Amniotic stem cell (primary cell): ENCODE measurements around the gene HLA-DOB.

Source experiments
- DNase-seq: peaks from one replicate; lab custom pipeline; 2025; lab: John Stamatoyannopoulos, UW

Gene HLA-DOB

GRCh38 chr6:32843331-32843978, 26.7 kb upstream of the HLA-DOB start:
- no peak for DNase-seq

DNA sequence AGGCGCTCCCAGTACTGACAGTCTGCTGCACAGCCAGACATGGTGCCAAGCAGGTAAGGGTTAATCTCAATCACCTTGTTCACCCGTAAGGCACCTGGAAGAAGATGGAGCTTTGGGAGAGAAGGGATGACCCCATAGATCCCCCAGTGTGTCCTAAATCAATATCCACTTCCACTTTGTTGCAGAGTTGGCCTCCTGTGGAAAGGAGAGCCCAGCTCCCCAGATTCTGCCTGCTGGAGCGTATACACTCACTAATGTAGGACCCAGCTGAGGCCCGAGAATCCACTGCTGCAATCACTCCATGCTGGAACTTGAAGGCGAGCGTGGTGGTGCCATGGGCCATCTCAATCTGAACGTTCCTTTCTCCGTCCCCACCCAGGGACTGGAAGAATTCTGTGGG, 25.9 kb upstream of the HLA-DOB start:
- no peak for DNase-seq

GRCh38 chr6:32842021-32842650, 25.3 kb upstream of the HLA-DOB start:
- no peak for DNase-seq

DNA sequence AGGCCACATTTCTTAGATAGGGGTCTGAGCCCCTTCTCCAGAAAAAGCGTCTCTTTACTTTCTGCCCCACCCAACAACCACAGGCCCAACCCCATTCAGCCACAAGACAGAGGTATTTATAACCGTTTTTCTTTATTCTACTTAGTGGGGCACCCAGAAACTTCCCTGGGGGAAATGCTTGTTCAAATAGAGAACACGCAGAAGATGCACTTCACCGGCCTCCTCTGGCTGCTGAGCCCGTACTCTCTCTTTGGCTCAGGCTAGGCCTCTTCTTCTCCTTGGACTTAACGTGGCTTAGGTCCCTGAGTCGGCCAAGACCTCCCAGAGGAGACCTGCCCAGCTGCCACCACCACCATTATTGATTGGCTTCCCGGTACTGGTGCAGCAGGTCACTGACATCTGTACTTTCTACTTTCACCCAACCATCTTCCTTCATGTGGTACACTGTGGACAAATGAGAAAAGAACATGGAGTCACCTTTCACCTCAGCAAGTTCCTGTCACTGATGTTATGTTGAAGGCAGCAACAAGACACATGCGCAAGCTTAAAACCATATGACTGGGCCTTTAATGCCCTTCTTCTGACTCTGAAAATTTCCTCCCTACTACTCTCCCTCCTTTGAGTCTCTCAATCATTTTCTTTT, 23.9 kb upstream of the HLA-DOB start:
- no peak for DNase-seq

- no peak for DNase-seq
Measured at GRCh38 chr6:32839356-32839755, 22.6 kb upstream of the HLA-DOB start.

DNA sequence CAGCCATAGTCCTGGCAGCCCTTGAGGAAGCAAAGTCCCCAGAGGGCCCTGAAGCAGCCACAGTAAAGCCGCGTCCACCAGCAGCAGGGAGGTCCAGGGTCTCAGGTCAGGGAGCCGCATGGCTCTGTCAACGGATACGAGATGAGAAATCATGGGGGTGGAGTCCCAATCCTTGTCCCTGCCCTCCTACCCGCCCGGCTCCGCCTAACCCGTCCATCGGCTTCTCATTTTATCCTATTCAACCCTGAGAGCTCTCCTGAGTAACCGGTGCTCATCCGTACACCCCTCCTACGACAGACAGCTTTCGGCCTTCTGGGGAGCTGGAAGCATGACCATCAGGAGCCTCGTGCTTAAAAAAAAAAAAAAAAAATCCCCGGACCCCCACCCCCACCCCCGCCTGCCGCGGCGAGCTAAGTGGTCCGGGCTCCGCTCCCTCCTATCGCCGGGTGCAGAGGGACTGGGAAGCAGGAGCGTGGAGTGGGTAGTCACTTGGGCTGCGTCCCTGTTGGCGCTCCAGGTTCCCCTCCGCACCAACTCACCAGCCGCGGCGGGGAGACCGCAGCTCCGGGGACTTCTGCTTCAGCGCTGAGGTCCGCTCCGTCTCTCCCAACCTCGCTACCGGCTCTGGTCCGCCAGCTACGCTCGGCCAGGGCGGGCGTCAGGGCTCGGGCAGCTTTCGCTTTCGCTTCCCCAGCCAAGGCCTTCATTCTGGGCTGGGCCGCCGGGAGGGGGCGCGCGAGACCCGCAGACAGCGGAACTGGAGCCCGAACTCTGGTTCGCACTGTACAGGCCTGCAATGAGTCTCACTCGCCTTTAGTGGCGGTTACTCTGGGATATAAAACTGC, 21.5 kb upstream of the HLA-DOB start, which contains the start of gene TAP2:
TSS of gene TAP2 (minus strand) at position 626 of the 845 bp plus-strand sequence. CDS start at position 120, 506 bp downstream.
- DNase-seq = peak; percentile 86

DNA sequence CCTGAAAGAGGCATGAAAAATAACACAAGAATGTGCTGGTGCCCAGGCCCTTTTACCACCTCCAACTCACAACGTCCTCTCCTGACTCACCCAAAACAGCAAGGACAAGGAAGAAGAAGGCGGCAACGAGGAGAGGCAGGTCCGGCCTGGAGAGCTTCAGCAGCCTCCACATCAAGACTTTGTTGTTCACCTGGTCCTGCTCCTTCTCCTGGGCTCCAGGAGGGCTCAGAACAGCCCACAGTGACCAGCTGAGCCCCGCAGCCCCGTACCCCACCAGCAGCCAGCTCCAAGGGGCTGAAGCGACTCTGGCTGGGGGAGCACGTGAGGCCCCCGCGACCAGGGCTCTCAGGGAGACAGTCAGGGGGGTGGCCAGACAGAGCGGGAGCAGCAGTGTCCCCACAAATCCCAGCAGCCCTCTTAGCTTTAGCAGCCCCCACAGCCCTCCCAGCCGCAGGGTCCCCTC, 20.9 kb upstream of the HLA-DOB start:
- DNase-seq = no peak

GRCh38 chr6:32836873-32837272, 20.1 kb upstream of the HLA-DOB start:
- no peak for DNase-seq

GRCh38 chr6:32835167-32835893, 18.5 kb upstream of the HLA-DOB start:
- no peak for DNase-seq

DNA sequence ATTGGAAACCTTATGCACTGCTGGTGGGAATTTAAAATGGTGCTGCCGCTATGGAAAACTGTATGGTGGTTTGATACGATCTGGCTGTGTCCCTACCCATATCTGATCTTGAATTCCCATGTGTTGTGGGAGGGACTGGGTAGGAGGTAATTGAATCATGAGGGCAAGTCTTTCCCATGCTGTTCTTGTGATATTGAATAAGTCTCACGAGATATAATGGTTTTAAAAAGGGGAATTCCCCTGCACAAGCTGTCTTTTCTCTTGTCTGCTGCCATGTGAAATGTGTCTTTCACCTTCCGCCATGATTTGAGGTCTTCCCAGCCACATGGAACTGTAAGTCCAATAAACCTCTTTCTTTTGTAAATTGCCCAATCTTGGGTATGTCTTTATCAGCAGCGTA, 16.9 kb upstream of the HLA-DOB start:
- DNase-seq = no peak

DNA sequence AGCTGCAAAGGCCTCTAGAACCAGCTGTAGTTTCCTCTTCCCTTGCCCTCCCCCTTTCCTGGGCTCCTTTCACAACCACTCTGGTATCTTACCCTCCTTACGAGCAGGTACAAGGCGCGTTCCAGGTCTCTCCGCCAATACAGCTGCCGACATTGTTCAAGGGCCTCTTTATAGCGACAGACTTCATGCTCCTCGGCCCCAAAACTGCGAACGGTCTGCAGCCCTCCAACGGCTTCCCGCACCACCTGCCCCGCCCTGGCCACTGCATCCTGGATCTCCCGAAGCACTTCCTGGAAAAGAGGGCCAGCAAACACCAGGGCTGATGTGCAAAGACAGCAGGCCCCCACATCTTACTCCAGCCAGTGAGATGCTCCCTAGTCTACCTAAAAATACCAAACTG, 15.7 kb upstream of the HLA-DOB start:
- DNase-seq = no peak

- DNase-seq = no peak
Measured at GRCh38 chr6:32830936-32831335, 14.1 kb upstream of the HLA-DOB start.

DNA sequence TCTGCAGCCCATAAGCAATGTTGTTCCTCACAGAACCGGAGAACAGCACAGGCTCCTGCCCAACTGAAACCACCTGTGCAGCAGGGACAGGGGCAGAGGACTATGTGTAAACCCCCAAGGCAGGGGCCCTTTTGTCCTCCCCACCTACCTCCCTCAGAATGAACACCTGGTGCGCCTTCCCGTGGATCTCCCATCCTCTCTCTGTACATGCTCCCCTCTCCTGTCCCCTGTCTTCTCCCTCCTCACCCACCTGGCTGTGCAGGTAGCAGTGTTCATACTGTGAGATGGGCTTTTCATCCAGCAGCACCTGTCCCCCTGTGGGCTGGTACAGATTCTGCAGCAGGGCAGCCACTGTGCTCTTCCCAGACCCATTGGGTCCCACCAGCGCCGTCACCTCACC, 13.2 kb upstream of the HLA-DOB start:
- DNase-seq = no peak

- no peak for DNase-seq
Measured at GRCh38 chr6:32829495-32829894, 12.7 kb upstream of the HLA-DOB start.

- DNase-seq = no peak
Measured at GRCh38 chr6:32827025-32827424, 10.2 kb upstream of the HLA-DOB start.

- no peak for DNase-seq
Measured at GRCh38 chr6:32825966-32826365, 9.2 kb upstream of the HLA-DOB start.

- DNase-seq = no peak
Measured at GRCh38 chr6:32819729-32820128, 2.9 kb upstream of the HLA-DOB start.

DNA sequence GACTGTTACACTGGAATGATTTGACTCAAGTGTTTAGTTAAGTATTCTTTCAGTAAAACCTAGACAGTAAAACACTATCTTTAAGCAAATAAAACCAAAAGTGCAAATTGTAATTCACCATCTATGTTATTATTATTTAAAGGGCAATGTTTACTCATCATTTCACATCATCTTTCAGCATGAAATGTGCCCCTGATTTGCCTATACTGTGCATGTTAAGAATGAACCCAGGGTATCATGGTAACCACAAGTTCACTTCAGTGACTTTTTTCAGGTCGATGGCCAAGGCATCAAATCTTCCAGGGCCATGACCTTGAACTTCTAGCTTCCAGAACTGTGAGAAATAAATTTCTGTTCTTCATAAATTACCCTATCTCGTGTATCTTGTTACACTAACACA, 2.1 kb upstream of the HLA-DOB start:
- DNase-seq = no peak

GRCh38 chr6:32815996-32816395, 806 bp downstream of the HLA-DOB start:
- DNase-seq = no peak

DNA sequence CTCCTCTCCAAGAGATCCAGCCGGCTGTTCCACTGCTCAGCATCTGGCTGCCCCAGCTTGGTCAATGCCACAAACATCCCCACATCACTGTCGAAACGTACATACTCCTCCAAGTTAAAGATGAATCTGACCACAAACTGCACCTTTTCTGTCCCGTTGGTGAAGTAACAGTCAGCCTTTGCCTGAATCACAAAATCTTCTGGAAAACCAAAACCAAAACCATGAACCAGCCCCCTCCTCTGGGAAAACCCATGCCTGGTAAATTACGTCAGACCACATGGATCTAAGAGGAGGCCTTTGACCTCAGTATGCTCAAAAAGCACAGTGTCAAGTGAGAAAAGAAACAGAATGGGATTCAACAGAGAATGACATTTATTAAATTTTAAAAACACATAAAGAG, 1.7 kb downstream of the HLA-DOB start:
- no peak for DNase-seq

DNA sequence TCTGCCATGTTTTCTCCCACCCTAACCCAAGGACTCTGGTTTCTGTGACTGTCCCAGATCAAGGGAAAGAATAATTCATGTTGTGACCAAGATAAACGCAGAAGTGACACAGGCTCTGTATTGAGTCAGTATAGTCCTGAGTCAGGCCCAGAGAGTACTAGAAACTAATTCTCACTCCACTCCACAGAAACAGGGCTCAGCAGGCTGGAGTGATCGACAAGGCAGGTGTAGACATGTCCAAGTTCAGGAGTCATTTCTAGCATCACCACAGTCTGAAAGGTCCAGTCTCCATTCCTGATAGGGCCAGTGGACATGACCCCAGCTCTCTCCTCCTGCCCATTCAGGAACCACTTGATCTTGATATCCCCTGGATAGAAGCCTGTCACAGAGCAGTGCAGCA, 2.7 kb downstream of the HLA-DOB start:
- no peak for DNase-seq

DNA sequence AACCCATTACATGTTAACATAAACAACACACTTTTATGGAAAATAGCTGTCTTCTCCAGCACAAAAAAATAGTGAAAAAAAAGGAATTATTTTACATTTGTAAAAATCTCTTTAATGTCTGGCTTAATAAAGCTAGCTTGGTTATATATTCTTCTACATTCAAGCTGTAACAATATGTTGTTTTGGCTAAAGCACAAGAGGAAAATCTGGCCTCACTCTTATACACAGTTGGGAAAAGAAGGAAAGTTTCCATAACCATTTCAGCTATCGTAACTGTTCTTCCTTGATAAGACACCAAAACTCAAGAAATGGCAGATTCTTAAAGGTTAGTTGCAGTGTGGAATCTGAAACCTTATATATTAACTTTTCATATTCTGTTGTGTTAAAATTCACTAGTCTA, 7.6 kb downstream of the HLA-DOB start:
- no peak for DNase-seq
